Body of pancreas (tissue), 4 donors: Measurements from ENCODE around the gene UCN2.

Experiments
- POLR2A ChIP-seq, 3 donors: fragments of 450-650 bp; IDR thresholded peaks; one replicate each; pipeline ENCODE4 v1.6.1; 2016; ENCODE audit warnings: antibody characterized with exemption in 3 of 3, mild to moderate bottlenecking in 2 of 3
- TF ChIP-seq, protein P1 (sequence below), 7 experiments: fragments of 450-650 bp in 4 of 7; fragments of 200-600 bp in 3 of 7; sonication (generic) in 3 of 7; IDR thresholded peaks; one replicate each; pipeline ENCODE4 v1.5.1; 2016 to 2019; ENCODE audit warnings: antibody characterized with exemption in 7 of 7

DNA sequence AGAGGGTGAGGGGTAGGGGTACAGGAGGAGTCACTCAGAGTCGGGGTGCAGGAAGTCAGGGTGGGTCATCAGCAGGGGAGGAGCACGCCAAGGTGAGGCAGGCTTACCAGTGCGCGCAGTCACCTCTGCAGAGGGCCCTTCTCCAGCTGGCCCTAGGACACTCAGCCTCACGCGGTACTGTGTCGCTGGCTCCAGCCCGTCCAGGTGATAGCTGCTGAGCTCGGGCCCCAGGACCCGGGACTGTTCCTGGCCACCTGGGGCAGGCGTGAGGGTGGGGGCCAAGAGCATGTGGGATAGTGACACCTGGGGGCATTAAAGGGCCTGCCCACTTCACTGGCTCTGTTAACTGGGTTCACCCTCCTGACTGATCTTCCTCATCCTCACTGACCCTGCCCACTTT is 24.1 kb upstream of the UCN2 start:
- TF ChIP-seq, protein P1, sequence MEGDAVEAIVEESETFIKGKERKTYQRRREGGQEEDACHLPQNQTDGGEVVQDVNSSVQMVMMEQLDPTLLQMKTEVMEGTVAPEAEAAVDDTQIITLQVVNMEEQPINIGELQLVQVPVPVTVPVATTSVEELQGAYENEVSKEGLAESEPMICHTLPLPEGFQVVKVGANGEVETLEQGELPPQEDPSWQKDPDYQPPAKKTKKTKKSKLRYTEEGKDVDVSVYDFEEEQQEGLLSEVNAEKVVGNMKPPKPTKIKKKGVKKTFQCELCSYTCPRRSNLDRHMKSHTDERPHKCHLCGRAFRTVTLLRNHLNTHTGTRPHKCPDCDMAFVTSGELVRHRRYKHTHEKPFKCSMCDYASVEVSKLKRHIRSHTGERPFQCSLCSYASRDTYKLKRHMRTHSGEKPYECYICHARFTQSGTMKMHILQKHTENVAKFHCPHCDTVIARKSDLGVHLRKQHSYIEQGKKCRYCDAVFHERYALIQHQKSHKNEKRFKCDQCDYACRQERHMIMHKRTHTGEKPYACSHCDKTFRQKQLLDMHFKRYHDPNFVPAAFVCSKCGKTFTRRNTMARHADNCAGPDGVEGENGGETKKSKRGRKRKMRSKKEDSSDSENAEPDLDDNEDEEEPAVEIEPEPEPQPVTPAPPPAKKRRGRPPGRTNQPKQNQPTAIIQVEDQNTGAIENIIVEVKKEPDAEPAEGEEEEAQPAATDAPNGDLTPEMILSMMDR (IDR thresholded peaks at IDR 0.05) = no peak
- no peak for TF ChIP-seq POLR2A (IDR thresholded peaks at IDR 0.05)
